ENCODE measurements around the gene AATK.
"Not testable (repeated sequence)": the region's sequence is repeated elsewhere in the genome, so short reads cannot be mapped to it uniquely, and the experiment has no call there.

The AATK gene

GRCh38 chr17:81084680-81085419 is 81.2 kb downstream of the AATK start:
- DNase-seq, result no peak

GRCh38 chr17:81083125-81083765 is 82.8 kb downstream of the AATK start:
- no peak for DNase-seq

- DNase-seq, result no peak
Measured at GRCh38 chr17:81082177-81083073, 83.6 kb downstream of the AATK start.

GRCh38 chr17:81081222-81082176 is 84.5 kb downstream of the AATK start:
- no peak for DNase-seq

GRCh38 chr17:81080019-81080418 is 86.0 kb downstream of the AATK start:
- DNase-seq, result no peak

GRCh38 chr17:81078026-81078913 is 87.8 kb downstream of the AATK start:
- DNase-seq, result not testable (repeated sequence)

- DNase-seq, result no peak
Measured at GRCh38 chr17:81076141-81076679, 89.8 kb downstream of the AATK start.

GRCh38 chr17:81075307-81075706 is 90.7 kb downstream of the AATK start:
- no peak for DNase-seq

GRCh38 chr17:81074875-81075274 is 91.1 kb downstream of the AATK start:
- DNase-seq, result no peak

GRCh38 chr17:81073967-81074839 is 91.8 kb downstream of the AATK start:
- DNase-seq, result no peak

- no peak for DNase-seq
Measured at GRCh38 chr17:81071761-81072741, 94.0 kb downstream of the AATK start.

GRCh38 chr17:81070541-81071246 is 95.3 kb downstream of the AATK start:
- DNase-seq, result no peak

- DNase-seq, result no peak
Measured at GRCh38 chr17:81069135-81069645, 96.8 kb downstream of the AATK start.

GRCh38 chr17:81068411-81069134 is 97.4 kb downstream of the AATK start:
- no peak for DNase-seq

GRCh38 chr17:81067391-81067811 is 98.6 kb downstream of the AATK start:
- no peak for DNase-seq
